Measurements from ENCODE around the gene SENP2.
"Not testable (repeated sequence)": the region's sequence is repeated elsewhere in the genome, so short reads cannot be mapped to it uniquely, and the experiment has no call there.

- TF ChIP-seq CTBP1 (IDR thresholded peaks at IDR 0.05; ENCODE audit: borderline replicate concordance); ARNT (IDR thresholded peaks at IDR 0.05); ZNF384 (IDR thresholded peaks at IDR 0.05); FOXA1 (IDR thresholded peaks at IDR 0.05); FOXM1 (IDR thresholded peaks at IDR 0.05; ENCODE audit: borderline replicate concordance); L3MBTL2 (conservative IDR thresholded peaks at IDR 0.05); ELF4 (IDR thresholded peaks at IDR 0.05); SP1 (IDR thresholded peaks at IDR 0.05); NFRKB (IDR thresholded peaks at IDR 0.05): not testable (repeated sequence)
Measured at GRCh38 chr3:185556640-185557039, 29.5 kb upstream of the SENP2 start.
